GM13976 (cell line): ENCODE measurements around the gene TSHZ2.
"Not testable (repeated sequence)": the region's sequence is repeated elsewhere in the genome, so short reads cannot be mapped to it uniquely, and the experiment has no call there.

Experiments
- DNase-seq: peaks from one replicate; pipeline ENCODE4 v3.0.0; 2012; ENCODE audit warnings: low spot score
- CTCF ChIP-seq: IDR thresholded peaks from 2 replicates; pipeline ENCODE4 v1.5.1; 2012; ENCODE audit warnings: borderline replicate concordance, mild to moderate bottlenecking; ENCODE audit not compliant: insufficient read depth; ENCODE audit errors: extremely low read depth, missing control alignments, control extremely low read depth
- in situ Hi-C: fragments of 300-500 bp; cut with MboI; formaldehyde crosslinking; loops from one replicate; pipeline ENCODE4 v1.12.0; 2022; ENCODE audit warnings: low sequenced_read_pairs, mixed read lengths, inconsistent platforms; ENCODE audit not compliant: unreplicated experiment

Gene TSHZ2

GRCh38 chr20:53535878-53536277, 563.7 kb downstream of the TSHZ2 start:
- in situ Hi-C loops = loop anchor here (25.0 kb wide), 1 partner anchor 124 kb away; no protein-coding TSS in a partner anchor
- DNase-seq = no peak
- TF ChIP-seq CTCF = no peak

GRCh38 chr20:53536382-53536781, 564.2 kb downstream of the TSHZ2 start:
- in situ Hi-C loops = loop anchor here (25.0 kb wide), 1 partner anchor 124 kb away; no protein-coding TSS in a partner anchor
- DNase-seq = not testable (repeated sequence)

GRCh38 chr20:53539516-53539915, 567.4 kb downstream of the TSHZ2 start:
- DNase-seq = no peak
- in situ Hi-C loops = loop anchor here (25.0 kb wide), 1 partner anchor 127 kb away; no protein-coding TSS in a partner anchor
- TF ChIP-seq CTCF = no peak
